Measurements from ENCODE around the gene PDLIM3.
A peak's percentile ranks its signal among the peaks of the same experiment; 100 is the strongest.

The PDLIM3 gene

GRCh38 chr4:185480016-185480732 lies 55.1 kb downstream of the PDLIM3 start:
- TF ChIP-seq CTCF (IDR thresholded peaks at IDR 0.05; ENCODE audit: borderline replicate concordance, control extremely low read depth, extremely low read depth, insufficient read depth, missing control alignments): no peak
- in situ Hi-C loops (cut with MboI; ENCODE audit: low sequenced_read_pairs, unreplicated experiment): no loop called here
- no peak for DNase-seq (ENCODE audit: low spot score)

- no peak for TF ChIP-seq CTCF (IDR thresholded peaks at IDR 0.05; ENCODE audit: borderline replicate concordance, control extremely low read depth, extremely low read depth, insufficient read depth, missing control alignments)
- in situ Hi-C loops (cut with MboI; ENCODE audit: low sequenced_read_pairs, unreplicated experiment): no loop called here
- DNase-seq (ENCODE audit: low spot score): peak; percentile 64
Measured at GRCh38 chr4:185479507-185479971, 55.8 kb downstream of the PDLIM3 start.

- no peak for DNase-seq (ENCODE audit: low spot score)
- in situ Hi-C loops (cut with MboI; ENCODE audit: low sequenced_read_pairs, unreplicated experiment): loop anchor here (5.0 kb wide), 1 partner anchor 114 kb away; no protein-coding TSS in a partner anchor
- TF ChIP-seq CTCF (IDR thresholded peaks at IDR 0.05; ENCODE audit: borderline replicate concordance, control extremely low read depth, extremely low read depth, insufficient read depth, missing control alignments): no peak
Measured at GRCh38 chr4:185473247-185473646, 62.1 kb downstream of the PDLIM3 start.

GRCh38 chr4:185472103-185472542 lies 63.2 kb downstream of the PDLIM3 start:
- in situ Hi-C loops (cut with MboI; ENCODE audit: low sequenced_read_pairs, unreplicated experiment): loop anchor here (5.0 kb wide), 1 partner anchor 115 kb away; no protein-coding TSS in a partner anchor
- no peak for DNase-seq (ENCODE audit: low spot score)

GRCh38 chr4:185471235-185472102 lies 63.8 kb downstream of the PDLIM3 start, which contains the start of gene CCDC110:
TSS of gene CCDC110 (minus strand) at chr4:185471733. CDS start at chr4:185471683, 50 bp downstream.
- DNase-seq (ENCODE audit: low spot score): peak; percentile 100
- TF ChIP-seq CTCF (IDR thresholded peaks at IDR 0.05; ENCODE audit: borderline replicate concordance, control extremely low read depth, extremely low read depth, insufficient read depth, missing control alignments): peak; percentile 96
- in situ Hi-C loops (cut with MboI; ENCODE audit: low sequenced_read_pairs, unreplicated experiment): loop anchor here (5.0 kb wide), 1 partner anchor 116 kb away; no protein-coding TSS in a partner anchor

More at GRCh38 chr4:185472103-185472542, 63.2 kb downstream of the PDLIM3 start:
- no peak for TF ChIP-seq CTCF (IDR thresholded peaks at IDR 0.05; ENCODE audit: borderline replicate concordance, control extremely low read depth, extremely low read depth, insufficient read depth, missing control alignments)

GRCh38 chr4:185470501-185471195 lies 64.7 kb downstream of the PDLIM3 start:
- DNase-seq (ENCODE audit: low spot score): peak; percentile 21
- TF ChIP-seq CTCF (IDR thresholded peaks at IDR 0.05; ENCODE audit: borderline replicate concordance, control extremely low read depth, extremely low read depth, insufficient read depth, missing control alignments): no peak
- in situ Hi-C loops (cut with MboI; ENCODE audit: low sequenced_read_pairs, unreplicated experiment): loop anchor here (5.0 kb wide), 1 partner anchor 117 kb away; no protein-coding TSS in a partner anchor
